HG03196 (cell line): ENCODE data around the gene GPR84.
A peak's percentile ranks its signal among the peaks of the same experiment; 100 is the strongest.

Experiments
- ATAC-seq: cut with Tn5 transposase; IDR thresholded peaks from one replicate; pipeline ENCODE4 v1.9.1; 2021; ENCODE audit not compliant: unreplicated experiment

GPR84 gene

DNA sequence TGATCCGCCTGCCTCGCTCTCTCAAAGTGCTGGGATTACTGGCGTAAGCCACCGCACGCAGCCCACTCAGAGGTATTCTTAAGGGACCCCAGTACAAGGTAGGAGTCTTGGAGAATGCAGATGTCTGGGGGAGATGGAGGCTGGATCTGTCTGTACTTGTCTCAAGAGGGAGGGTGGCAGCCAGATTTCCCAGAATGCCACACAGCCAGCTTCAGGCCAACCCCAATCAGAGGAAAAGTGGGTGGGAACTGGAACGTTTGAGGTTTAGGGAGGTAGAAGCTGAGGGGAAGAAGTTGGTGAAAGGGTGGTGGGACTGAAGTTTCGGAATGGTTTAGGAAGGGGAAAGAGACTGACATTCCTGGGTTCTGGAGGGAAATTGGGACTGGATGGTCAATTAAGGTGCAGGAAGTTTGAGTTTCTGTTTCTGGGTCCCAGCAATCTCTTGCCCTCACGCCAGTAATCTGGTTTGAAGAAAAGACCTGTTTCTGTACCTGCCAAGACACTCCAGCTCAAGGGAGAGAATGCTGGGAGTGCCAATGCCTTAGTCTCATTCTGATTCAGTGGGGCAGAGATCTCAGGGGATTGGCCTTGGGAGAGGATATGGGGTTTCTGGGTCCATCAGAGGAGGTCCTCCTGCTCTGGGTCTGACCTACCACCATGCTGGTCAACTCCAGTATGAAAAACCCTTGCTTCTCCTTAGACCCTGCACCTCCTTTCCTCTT is 28.4 kb upstream of the GPR84 start:
- no peak for ATAC-seq

DNA sequence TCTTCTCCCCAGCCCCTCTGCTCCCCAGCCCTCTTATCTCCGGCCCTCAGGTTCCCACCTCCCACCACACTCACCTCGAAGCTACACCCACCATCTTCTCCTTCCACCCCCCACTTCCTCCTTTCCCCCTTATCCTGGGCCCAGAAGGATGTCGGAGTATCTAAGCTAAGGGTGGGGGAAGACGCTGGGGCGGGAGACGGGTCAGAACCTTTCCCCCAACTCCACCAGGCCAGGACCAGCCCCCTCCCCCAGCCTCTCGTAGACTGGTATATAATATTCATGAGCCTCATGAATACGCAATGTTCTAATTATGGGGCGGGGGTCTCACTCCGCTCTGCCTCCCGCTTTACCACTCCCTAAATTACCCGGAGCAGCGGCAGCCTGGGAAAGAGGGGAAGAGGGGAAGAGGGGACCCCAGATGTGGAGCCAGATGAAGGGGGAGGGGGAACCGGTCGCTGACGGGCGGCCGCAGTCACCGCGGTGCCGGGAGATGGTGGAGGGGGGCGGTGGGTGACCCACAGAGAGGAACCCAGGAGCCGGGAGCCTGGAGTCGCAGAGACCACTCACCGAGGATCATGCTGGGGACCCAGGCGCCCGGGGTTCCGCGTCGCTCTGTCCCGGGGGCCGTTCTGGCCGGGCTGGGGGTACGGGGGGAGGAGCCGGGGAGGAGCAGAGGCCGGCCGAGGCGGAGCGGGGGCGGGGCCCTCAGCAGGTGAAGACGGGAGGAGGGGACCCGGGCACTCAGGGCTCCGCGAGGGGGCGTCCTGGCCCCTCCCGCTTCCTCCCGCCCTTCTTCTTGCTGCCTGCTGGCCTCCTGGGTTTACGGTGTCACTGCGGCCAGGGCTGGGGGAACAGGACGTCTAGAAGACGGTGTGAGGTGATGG is 26.6 kb upstream of the GPR84 start:
- ATAC-seq: no peak

DNA sequence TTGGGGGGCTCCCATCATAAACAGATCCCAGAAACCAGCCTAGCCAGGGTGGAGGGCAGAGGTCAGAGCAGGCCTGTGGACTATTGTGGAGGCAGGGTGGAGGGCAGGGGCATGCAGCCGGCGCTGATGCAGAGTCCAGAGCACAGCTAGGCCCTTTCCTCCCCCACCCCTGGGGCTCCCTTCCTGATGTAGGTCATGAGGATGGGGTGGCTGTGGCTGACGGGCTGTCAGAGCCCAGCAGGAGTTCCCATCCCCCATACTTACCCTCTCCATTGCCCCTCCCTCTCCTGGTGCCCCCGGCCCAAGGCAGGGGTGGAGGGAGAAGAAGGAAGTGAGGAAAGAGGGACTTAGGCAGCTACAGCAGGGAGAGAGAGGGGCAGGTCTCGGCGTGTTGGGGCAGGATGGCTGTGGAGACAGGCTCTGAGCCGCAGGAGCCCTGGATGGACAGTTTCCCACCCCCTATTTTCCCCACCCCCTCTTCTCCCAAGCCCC is 25.9 kb upstream of the GPR84 start:
- no peak for ATAC-seq

DNA sequence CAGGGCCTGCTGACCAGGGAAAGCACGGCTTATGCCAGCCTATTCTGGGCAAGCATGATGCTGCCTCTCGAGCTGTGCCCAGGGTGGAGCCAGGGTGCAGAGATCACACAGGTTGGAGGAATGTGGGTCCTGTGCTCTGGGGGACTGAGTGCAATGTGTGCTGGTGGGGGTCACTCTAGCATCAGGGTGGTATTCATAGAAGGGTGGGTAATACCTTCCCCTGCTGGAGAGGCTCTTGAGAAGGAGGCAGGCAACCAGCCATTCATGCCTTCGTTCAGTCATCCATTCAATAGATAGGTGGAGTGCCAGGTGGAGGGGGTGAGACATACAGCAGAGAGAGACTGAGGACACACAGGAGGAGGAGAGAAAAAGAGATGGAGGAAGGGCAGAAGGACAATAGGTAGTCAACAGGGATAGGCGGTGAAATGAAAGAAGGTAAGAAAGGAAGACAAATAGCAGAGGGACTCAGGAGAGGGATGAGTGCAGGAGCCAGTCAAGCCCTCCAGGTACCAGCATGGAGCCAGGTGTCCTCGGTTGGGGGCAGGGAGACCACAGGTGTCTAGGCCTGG is 25.4 kb upstream of the GPR84 start:
- no peak for ATAC-seq

DNA sequence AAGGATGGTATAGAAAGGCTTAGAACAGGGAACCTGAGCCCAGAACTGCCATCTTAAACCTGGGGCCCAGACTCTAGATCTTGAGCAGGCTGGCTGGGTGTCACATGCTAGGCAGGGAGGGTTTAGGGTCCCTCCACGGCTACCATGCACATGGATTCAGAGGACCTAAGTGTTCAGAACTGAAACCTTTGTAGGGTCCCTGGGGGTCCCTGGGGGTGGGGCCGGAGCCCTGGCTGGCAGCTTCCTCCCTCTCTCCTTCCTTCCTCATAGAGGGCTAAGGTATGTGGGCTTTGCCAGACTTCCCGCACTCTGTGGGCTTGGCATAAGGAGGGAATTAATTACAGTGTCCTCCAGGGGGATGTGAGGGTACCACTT is 24.8 kb upstream of the GPR84 start:
- no peak for ATAC-seq

DNA sequence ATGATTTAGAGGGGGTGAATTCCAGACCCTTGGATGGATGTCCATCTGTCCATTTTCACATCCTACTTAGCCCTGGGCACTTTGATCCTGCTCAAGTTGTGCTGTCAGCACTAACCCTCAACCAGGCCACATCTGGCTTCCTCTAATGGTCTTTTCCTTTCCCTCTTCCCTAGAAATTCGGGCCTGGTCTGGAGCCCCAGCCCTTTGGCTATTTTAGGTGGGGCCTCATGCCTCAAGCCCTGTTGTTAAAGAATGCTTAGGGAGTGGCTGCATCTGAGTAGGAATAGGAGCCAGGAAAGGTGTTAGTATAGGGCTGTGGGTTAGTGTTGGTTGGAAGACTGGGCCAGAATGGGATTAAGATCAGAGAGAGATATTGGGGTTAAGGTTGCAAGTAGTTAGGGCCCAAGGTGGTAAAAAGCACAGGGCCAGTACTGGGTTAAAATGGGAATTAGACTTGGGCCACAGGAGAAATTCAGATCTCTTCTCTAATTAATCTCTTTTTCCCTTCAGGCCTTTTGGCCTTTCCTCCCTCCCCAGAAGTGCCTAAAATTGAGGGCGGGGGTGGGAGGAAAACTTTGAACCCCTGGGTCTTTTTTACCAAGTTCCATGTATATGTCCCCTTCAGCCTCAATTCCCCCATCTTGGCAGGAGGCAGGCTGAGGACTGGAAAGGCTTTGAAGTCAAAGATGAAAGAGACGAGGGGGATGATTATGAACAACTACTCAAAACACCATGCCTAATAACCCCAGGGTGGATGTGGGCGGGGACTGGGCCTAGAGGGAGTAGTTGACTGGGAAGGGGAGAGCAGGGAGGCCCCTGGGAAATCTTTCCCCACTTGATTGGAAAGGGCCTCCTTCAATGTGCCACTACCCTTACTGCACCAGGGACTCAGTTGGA is 24.2 kb upstream of the GPR84 start:
- ATAC-seq: no peak

DNA sequence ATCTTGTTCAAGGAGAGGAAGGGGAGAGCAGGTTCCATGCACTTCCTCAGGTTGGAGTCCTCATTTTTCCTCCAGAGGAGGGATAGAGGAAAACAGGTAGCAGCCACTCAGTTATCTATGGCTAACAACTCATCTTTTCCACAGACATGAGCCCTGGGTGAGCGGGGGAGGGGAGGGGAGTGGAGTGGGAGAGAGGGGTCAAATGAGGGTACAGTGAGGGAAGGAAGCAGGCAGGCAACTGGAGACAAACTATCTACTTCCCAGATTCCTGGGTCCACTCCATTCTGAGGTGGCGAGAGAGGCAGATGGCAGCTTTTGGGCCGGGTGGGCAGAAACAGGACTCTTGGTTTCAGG is 22.8 kb upstream of the GPR84 start:
- ATAC-seq: no peak

DNA sequence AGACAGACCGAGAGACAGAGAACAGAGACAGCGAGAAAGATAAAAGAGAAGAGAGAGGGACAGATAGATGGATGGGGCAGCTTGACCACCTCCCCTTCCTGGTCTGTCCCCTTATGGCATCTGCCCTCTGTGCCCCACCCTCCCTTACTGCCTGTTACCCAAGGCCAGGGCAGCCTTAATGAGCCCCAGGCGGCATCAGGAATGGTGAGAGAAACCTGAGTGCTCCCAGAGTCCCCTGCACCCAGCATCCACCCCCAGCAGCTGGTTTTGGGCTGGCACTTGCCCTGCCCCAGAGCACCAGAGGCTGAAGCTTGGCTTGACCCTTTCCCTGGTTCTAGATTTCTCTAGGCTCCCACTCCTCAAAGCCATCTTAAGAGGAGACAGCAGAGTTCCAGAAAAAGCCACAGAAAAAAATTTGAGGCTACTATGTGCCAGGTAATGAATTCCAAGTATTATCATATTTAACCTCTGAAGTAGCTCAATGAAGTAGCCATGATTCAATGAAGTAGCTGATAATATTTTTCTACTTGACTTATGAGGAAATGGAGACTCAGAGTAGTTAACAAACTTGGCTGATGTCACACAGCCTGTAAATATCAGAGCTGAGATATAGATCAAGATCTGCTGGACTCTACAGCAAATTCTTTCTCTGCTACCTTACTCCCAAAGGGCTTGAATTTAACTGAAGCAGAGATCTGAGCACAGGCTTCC is 22.3 kb upstream of the GPR84 start:
- no peak for ATAC-seq

DNA sequence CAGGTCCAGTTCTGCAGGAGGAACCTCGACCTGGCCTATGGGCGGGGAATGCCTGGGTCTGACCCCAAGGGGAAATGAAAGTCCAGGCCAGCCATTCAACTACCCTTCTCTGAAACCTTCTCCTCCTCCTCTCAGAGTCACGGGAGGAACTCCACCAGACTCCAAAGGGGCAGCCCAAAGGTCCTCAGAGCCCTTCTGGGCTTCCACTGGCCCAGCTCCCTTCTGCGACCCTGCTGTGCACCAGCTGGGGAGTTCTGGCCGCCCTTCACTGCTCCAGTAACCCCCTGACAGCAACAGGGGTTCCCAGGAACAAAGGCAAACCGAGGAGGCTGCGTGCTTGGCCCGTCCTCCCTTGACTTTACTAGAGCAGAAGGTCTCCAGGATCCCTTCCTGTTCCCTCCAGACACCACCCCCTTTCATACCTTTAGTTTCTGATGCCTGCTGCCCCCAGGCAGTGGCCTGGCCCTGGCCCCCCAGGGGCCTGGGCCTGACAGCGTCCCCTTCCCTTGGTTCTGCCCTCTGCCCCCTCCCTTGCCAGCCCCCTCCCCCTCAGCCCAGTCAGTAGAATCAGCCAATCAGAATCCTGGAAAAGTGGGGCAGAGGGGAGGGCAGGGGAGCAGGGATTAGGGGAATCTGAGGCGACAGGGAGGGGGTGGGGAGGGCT is 21.1 kb upstream of the GPR84 start:
- no peak for ATAC-seq

DNA sequence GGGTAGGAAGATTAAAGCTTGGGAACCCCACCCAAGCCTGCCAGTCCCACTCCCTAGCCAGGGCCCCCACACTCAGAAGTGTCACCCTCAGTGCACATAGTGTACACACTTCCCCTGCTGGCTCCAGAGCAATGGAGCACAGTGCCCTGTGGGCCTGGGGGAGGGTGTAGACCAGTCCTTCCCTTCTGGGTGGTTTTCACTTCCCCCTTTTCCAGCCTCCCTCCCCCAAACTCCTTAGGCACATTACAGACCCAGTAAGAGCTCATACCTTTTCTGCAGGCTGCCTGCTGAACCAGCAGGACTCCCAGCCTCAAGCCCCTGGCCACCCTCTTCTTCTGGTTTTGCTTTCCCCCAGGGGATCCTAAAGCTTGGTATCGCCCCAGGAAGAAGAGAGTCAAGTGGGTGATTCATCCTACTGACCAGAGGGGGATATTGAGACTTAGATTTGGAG is 20.3 kb upstream of the GPR84 start, which contains the start of gene ZNF385A:
Gene ZNF385A, minus strand, starts transcription at position 143 of the 451 bp plus-strand sequence. CDS start 219 bp downstream, outside the sequence.
- no peak for ATAC-seq

DNA sequence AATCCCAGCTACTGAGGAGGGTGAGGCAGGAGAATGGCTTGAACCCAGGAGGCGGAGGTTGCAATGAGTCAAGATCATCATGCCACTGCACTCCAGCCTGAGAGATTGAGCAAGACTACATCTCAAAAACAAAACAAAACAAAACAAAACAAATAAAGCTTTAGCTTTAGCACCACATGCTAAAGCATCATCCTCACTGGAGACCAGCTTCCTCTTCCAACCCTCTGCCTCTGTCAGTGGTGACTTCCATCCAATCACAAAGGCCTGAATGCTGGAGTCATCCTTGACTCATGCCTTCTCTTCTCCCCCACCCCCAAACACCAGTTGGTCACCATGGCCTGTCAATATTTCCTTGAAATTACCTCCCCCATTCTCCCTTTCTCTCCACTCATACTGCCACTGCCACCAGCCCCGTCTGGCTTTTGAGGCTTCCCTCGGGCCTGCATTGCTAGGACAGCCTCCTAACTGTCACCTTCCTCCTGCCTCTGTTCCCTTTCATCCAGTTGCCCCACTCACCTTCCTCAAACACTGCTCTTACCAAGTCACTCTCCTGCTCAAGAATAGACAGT is 18.8 kb upstream of the GPR84 start:
- no peak for ATAC-seq

DNA sequence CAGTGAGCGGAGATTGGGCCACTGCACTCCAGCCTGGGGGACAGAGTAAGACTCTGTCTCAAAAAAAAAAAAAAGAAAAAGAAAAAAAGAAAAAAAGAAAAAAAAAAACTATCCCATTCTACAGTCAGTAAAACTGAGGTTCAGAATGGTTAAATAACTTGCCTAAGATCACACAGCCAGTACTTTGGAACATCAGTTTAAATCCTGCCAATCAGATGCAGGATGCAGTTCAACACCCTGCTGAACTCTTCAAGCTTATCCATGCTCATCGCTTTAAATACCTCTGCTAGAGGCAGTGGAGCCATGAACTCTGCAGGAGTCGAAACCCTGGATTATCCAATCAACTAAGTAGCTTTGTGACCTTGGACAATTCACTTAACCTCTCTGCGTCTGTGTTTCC is 16.9 kb upstream of the GPR84 start:
- ATAC-seq: no peak

DNA sequence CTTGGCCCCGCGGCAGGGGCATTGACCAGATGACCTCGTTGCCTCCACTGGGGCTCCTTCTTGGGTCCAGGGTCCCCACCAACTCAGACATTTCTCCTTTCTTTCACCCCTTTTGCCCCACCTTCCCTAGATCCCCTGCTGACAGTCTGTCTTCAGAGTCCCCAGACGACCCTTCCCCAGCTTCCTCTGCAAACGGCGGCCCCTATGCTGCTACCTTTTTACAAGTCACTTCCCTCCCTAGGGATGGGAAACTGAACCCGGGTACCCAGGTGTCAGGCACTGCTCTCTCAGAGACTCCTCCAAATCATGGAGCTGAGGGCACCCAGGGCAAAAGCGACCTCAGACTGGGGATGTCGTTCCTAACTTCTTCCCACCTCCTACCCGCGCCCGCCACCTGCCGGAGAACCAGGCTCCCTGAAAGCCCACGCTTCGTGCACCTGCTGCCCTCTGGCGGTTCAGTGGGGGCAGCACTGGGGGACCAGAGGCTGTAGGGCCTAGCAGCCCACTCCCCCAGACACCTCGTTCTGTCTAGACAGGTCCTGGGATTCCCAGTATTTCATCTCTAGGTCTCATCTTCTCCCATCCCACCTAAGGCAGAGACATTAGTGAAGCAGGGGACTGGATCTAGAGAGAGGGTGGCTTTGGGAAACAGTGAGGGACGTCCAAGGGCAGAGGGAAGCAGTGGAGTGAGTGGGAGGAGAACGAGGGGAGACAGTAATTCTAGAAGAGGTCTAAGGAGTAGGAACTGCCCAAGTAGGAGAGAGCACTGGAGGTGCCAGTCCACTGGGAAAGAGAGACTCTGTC is 15.3 kb upstream of the GPR84 start:
- peak; percentile 64 for ATAC-seq

DNA sequence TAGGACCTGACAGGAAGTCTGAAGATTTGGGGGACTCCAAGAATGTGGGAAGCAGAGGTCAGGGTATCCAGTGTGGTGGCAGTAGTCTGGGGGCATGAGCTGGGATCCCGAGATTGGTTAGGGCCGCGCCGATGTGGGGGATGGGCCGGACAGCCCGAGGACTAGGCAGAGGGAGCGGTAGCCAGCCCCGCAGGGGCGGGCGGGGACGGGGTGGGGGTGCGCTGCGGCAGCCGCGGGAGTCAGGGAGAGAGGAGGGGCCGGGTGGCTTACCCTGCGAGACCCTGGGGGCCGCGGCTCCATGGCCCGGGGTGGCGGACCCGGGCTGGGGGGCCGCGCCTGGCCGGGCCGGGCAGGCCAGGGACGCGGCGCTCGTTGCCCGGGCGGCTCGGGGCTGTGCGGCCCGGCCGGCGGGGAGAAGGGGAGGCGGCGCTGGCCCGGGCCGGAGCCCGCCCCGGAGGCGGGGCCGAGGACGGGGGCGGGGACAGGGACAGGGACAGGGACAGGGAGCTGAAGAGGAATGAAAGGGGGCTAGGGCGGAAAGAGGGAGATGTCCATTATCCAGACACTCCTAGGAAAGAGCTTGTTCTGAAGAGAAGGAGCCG is 14.6 kb upstream of the GPR84 start:
- ATAC-seq: no peak

DNA sequence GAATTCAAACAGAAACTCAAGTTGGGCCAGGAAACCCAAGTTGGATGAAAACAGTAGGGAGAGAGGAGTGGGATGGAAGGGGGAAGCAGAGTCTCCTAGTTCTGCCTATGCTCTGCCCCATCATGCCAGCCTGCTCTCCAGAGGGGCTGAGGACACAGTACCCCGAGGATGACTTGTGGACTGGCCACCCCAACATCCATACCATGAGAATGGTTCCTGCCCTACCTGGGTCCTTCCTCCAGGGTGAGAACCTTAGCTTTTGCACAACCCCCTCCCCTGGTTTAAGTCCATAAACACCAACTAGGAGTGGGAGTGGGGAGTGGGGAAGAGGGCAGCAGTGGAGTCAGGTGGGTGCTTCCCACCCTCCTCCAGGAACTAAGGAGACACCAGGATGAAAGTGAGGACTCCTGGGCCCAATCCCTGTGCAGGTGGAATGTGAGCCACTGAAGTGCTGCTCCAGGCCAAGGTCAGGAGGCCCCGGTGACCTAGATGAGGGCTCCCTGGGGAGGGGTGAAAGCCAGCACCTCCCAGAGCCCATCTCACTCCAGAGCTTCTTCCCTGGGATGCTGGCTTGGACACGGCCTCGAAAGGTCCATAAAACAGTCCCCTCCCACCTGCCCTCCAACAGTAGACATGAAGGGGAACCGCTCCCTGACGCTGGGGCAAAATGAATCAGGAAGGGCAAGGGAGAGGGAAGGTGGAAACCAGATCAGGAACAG is 13.7 kb upstream of the GPR84 start:
- no peak for ATAC-seq

DNA sequence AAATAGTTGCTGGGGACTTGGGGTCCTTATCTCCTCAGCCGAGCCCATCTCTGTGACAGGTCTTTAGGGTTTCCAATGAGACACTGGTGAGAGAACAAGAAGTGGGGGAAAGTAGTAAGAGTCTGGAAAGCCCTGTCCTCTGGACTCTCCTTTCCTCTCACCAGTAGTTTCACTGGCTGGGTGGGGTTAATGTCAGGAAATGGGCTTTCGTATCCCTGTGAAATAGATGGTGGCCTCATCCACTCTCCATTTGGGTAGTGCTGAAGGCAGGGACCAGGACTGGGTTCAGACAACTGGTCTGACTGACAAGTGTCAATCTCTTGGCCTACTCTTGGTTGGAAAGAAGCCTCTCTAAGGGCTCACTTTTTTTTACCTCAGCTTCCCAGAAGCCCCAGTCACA is 12.7 kb upstream of the GPR84 start:
- no peak for ATAC-seq

DNA sequence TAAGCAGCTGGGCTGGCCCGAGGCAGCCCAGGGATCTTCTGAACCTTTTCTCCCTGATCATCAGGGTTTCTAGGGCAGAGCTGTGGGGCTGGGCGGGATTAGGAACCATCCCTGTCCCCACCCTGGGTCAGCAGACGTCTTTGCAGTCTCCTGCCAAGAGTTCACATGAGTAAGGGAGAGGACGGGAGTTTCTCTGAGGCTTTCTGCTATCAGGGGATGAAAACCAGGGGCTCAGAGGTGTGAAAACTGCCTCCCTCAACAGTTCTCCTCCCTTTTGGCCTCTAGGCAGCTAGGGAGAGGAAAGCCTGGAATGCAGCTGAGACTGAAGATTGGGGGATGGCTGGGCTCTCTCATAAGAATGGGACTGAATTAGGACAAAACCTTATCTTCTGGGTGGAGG is 12.3 kb upstream of the GPR84 start:
- no peak for ATAC-seq

DNA sequence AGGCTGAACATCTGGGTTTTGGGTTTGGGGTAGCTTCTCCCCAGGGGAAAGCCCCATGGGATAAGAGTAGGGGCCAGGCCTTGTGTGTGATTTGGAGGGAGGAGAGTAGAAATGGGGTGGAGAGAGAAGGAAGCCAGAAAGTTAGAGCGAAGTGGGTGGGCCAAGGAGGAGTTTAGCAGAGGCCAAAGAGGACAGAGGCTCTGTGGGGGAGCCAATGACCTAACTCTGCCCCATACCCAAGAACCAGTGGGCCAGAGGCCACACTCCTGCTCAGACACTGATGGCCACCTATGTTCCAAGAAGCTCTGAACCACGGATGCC is 10.9 kb upstream of the GPR84 start:
- ATAC-seq: no peak
